Activated gamma-delta T cell (primary cell): ENCODE data around the gene ITPKC.
"Not testable (repeated sequence)": the region's sequence is repeated elsewhere in the genome, so short reads cannot be mapped to it uniquely, and the experiment has no call there.

ENCODE experiments used
- DNase-seq: peaks from one replicate; lab custom pipeline; 2025; lab: John Stamatoyannopoulos, UW

The ITPKC gene

GRCh38 chr19:40716031-40716481, 856 bp upstream of the ITPKC start:
- DNase-seq: no peak

DNA sequence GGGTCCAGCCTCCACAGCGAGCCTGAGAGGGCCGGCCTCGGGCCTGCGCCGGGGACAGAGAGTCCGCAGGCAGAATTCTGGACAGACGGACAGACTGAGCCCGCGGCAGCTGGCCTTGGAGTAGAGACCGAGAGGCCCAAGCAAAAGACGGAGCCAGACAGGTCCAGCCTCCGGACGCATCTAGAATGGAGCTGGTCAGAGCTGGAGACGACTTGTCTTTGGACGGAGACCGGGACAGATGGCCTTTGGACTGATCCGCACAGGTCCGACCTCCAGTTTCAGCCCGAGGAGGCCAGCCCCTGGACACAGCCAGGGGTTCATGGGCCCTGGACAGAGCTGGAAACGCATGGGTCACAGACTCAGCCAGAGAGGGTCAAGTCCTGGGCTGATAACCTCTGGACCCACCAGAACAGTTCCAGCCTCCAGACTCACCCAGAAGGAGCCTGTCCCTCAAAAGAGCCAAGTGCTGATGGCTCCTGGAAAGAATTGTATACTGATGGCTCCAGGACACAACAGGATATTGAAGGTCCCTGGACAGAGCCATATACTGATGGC, 490 bp downstream of the ITPKC start:
- no peak for DNase-seq

DNA sequence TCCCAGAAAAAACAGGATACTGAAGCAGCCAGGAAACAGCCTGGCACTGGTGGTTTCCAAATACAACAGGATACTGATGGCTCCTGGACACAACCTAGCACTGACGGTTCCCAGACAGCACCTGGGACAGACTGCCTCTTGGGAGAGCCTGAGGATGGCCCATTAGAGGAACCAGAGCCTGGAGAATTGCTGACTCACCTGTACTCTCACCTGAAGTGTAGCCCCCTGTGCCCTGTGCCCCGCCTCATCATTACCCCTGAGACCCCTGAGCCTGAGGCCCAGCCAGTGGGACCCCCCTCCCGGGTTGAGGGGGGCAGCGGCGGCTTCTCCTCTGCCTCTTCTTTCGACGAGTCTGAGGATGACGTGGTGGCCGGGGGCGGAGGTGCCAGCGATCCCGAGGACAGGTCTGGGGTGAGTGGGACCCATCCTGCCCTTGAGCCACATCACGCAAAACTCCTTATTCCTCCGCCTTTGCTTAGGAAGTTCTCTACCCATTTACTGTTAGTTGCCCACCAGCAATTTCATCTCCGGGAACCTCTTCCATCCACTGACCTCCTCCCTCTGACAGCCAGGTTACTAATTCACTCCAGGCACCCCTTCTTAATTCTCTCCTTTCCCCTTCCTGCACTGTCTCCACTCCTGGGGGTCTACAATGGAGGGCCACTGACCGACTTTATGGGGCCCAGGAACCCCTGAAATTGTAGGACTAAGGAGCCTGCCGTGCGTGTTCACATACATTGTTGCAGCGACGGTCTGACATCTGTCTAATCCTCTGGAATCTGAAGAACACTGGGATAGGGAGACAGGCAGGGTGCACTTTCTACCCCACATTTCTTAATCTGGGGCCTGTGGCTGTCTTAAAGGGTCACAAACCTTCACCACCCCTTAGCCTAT, 1.2 kb downstream of the ITPKC start:
- DNase-seq: no peak

DNA sequence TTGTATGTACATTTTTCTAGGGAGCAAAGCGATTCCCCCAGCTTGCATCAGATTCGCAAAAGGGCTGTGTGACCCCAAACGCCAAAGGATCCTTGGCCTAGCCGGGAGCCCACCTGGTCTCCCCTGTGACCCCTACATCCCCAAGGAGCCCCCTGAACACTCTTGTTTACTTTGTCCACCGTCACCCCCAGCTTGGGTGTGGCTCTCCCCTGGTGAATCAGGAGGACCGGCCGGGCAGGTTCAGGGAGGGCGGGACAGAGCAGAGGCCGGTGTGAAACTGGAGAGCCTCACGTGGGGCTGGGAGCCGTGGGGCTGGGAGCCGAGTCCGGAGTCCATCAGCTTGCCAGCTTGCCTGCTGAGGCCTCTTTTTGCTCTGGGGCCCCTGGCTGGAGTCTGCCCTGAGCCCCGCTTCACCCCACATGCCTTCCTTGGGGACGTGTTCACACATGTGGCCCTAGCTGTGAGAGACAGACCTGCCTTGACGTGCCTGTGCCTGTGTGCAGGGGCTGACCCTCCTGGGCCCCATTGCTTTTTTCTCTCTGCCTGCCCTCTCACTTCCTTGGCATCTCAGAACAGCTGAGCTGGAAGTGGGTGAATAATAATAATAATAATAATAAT, 2.0 kb downstream of the ITPKC start:
- no peak for DNase-seq

- DNase-seq: no peak
Measured at GRCh38 chr19:40719414-40719894, 2.5 kb downstream of the ITPKC start.

GRCh38 chr19:40721140-40721486, 4.2 kb downstream of the ITPKC start:
- DNase-seq: no peak

GRCh38 chr19:40721936-40722661, 5.2 kb downstream of the ITPKC start:
- no peak for DNase-seq

- DNase-seq: no peak
Measured at GRCh38 chr19:40723661-40724254, 6.8 kb downstream of the ITPKC start.

DNA sequence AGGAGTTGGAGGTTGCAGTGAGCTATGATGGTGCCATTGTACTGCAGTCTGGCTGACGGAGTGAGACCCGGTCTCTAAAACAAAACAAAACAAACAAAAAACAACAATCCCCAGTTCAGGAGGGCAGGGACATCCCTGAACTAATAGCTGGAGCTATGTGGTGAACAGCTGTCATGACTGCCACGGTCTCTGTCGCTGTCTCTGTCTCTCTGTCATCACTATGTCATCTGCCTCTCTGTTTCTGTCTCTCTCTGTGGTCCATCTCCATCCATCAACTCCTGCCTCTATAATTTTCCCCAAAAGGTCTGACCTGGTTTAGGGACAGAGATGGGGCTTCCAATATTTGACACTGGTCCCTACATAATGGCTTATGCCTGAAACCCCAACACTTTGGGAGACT, 7.4 kb downstream of the ITPKC start:
- no peak for DNase-seq

GRCh38 chr19:40724855-40725254, 7.9 kb downstream of the ITPKC start:
- DNase-seq: no peak

DNA sequence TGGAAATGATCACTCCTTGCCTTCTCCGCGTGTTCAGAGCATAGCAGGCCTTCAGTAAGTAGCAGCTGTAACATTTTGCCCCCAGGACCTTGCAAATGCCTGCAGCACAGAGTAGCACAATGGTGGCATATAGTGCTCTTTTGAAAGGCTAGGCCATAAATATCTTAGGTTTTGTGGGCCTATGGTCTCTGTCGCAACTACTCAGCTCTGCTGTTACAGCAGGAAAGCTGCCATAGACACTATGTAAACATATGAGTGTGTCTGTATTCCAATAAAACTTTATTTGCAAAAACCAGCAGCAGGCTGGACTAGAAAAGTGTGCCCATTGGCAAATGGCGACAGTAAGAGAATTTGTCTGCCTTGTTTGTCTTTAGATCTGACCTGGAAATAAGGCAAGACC, 9.4 kb downstream of the ITPKC start:
- no peak for DNase-seq

GRCh38 chr19:40730065-40730464, 13.2 kb downstream of the ITPKC start:
- not testable (repeated sequence) for DNase-seq

DNA sequence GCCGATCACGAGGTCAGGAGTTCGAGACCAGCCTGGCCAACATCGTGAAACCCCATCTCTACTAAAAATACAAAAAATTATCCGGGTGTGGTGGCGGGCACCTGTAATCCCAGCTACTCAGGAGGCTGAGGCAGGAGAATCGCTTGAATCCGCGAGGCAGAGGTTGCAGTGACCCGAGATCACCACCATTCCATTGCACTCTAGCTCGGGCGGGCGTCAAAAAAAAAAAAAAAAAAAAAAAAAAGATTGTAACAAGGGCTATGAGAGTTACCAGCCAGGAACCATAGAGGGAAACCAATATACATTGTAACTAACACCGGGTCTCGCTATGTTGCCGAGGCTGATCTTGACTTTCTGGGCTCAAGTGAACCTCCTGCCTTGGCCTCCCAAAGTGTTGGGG, 15.4 kb downstream of the ITPKC start:
- DNase-seq: not testable (repeated sequence)

DNA sequence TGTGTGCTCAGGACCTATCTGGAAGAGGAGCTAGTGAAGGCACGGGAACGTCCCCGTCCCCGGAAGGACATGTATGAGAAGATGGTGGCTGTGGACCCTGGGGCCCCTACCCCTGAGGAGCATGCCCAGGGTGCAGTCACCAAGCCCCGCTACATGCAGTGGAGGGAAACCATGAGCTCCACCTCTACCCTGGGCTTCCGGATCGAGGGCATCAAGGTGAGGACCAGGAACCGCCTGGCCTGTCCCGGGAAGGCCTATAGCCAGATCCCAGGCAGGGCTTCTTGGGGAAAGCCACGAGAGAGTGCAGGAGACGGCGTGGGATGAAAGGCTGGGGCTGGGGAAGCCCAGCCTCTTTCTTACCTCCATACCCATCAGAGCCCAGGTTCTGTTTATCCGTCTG, 16.2 kb downstream of the ITPKC start:
- no peak for DNase-seq

DNA sequence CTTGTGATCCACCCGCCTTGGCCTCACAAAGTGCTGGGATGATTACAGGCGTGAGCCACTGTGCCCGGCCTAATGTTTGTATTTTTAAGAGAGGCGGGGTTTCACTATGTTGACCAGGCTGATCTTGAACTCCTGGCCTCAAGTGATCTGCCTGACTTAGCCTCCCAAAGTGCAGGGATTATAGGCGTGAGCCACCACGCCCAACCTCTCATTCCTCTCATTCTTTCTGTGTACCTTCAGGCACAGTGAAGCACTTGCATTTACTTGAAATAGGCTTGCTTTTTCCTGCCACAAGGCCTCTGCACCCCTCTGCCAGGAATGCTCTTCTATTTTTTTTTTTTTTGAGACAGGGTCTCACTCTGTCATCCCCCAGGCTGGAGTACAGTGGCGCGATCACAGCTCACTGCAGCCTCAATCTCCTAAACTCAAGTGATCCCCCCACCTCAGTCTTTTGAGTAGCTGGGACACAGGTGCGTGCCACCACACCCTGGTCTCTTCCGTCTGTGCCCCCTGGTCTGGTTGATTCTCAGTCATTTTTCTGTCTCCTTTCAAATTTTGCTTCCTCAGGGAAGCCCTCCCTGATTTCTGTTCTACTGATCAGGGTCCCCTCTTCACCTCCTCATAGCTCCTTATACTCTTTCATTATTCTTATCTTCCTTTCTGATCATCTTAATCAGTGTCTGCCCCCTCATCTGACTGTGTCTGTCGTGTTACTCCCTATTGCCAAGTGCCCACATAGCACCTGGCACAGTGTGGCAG, 18.3 kb downstream of the ITPKC start:
- DNase-seq: no peak

- DNase-seq: no peak
Measured at GRCh38 chr19:40736661-40737060, 19.7 kb downstream of the ITPKC start.

DNA sequence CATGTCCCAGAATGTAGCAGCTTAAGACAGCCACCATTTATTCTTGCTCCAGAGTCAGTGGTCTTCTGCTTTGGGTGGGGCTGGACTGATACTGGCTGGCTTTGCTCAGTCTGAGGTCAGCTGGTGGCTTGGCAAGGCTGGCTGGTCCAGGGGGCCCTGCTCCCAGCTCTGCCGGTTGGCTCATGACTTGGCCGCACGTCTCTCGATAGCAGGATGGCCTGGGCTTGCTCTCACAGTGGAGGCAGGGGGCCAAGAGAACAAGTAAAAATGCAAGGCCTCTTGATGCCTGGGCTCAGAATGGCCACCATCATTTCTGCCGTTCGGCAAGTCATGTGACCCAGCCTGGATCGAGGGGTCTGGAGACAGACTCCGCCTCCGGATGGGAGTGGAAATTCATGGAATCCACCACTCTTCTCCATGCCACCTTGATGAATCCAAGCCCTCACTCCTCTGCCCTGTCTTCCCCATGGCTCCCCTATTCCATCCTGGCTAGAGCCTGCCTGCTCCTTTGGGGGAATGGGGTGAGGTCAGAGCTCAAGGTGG, 20.3 kb downstream of the ITPKC start:
- DNase-seq: no peak

DNA sequence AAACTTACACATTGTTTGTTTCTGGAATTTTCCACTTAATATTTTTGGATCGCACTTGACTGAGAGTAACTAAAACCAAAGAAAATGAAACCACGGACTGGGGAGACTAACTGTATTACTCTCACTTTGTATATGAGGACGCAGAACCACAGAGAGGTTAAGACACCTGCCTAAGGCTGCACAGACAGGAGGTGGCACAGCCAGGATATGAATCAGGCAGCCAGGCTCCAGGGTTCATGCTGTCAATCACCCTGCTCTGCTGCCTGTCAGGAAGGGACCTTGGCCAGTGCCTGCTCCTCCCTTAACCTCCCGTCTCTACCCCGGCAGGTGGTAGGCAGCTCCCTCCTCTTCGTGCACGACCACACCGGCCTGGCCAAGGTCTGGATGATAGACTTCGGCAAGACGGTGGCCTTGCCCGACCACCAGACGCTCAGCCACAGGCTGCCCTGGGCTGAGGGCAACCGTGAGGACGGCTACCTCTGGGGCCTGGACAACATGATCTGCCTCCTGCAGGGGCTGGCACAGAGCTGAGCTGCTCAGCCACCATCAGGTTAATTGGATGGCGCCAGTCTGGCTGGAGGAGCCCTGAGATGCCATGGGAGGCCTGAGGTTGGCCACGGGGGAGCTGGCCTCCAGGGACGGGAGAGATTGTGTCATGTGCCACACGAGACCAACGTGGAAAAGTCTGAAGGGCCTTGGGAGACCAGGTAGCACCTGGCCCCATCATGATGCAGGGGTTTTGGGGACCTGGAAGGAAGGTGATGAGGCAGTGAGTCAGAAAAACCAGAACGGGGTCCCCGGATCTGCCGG, 22.3 kb downstream of the ITPKC start:
- DNase-seq: no peak

DNA sequence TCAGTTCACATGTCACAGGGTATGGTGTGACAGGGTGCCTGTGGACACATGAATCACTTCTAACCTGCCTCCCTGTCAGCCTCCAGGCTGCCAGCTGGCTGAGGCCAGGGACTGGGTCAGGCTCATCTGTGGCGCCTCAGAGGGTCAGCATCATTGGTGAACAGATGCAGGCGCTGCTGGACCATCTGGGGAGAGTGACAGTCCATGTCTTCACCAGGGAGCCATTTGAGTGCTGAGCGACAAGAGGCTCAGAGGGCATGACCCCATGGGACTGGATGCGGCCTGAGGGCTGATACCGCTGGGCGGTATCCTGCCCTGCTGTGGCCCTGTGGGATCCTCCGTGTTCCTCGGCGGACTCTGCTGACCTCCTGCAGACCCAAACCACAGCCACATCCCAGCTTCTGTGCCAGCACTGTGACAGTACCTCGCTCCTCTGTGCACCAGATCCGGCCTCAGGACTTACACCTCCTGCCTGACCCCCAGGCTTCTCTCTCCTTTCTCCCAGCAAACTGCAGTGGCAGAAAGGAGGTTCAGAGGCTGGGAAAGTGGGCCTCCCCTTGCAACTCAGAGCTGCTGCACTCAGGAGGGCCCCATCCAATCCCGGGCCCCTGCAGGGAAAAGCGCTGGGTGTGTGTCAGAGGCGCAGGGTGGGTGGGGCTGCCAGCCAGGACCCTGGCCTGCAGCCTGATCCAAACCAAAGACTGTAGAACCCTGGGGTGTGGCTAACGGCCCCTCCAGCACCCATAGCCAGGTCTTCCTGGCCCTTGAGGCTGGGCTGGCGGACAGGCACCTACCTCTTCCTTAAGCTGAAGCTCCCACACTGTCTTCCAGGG, 23.2 kb downstream of the ITPKC start:
- DNase-seq: no peak
